Endothelial cell of umbilical vein (primary cell): ENCODE measurements around the gene MDM1. TPM values are rescaled to one million over a fixed set of nuclear protein-coding genes. Genes with fewer than 3 reads are reported as not detected.

Experiments used
- BruUV-seq: library from RNA; stranded (reverse); fragments of 400-500 nt; replicated peaks from 2 replicates; lab custom pipeline; 2021; lab: Mats Ljungman, UMichigan
- CTCF ChIA-PET: fragments of 300-600, 350-600 bp; sonication (Branson Sonifier 250); formaldehyde crosslinking; loops from one replicate; lab custom pipeline; 2021; ENCODE audit warnings: antibody characterized with exemption, inconsistent platforms; lab: Charles Lee
- POLR2A ChIA-PET: fragments of 300-600, 350-600 bp; sonication (Branson Sonifier 250); formaldehyde crosslinking; loops from one replicate; lab custom pipeline; 2021; ENCODE audit warnings: antibody characterized with exemption, inconsistent platforms; lab: Charles Lee
- DNase-seq: peaks from one replicate; pipeline ENCODE4 v3.0.0-alpha.2; 2011; ENCODE audit warnings: low read depth, low spot score
- FAIRE-seq: peaks from 2 replicates; lab custom pipeline; 2011; peaks lifted over from hg19 to GRCh38; lab: Jason Lieb, UNC
- H2AFZ ChIP-seq: 2 replicates; pipeline ENCODE4 v1.6.0; 2012; ENCODE audit warnings: low read depth, low read length, control low read depth, inconsistent platforms
- H3K27ac ChIP-seq: 2 replicates; pipeline ENCODE4 v1.5.1; 2011; ENCODE audit warnings: low read depth, mild to moderate bottlenecking, control low read depth, low read length, moderate library complexity; ENCODE audit not compliant: insufficient read depth
- H3K27me3 ChIP-seq, 2 experiments: 2 replicates each; pipeline versions ENCODE4 v1.6.0 to v1.6.1; 2011; ENCODE audit warnings: low read length in 2 of 2, mixed read lengths in 1 of 2; ENCODE audit not compliant: control insufficient read depth in 2 of 2, insufficient read depth in 2 of 2
- H3K36me3 ChIP-seq, 2 experiments: 2 replicates in 1 of 2; 3 replicates in 1 of 2; pipeline ENCODE4 v1.5.1; 2011; ENCODE audit warnings: low read length in 2 of 2, mild to moderate bottlenecking in 1 of 2, moderate library complexity in 1 of 2; ENCODE audit not compliant: control insufficient read depth in 2 of 2, insufficient read depth in 2 of 2; ENCODE audit errors: extremely low read depth in 1 of 2
- H3K4me1 ChIP-seq: 3 replicates; pipeline ENCODE4 v1.5.1; 2011; ENCODE audit warnings: mild to moderate bottlenecking, low read length; ENCODE audit not compliant: control insufficient read depth, insufficient read depth; ENCODE audit errors: extremely low read depth
- H3K4me2 ChIP-seq: 2 replicates; pipeline ENCODE4 v1.6.1; 2011; ENCODE audit warnings: low read length, control low read depth, mixed read lengths; ENCODE audit not compliant: insufficient read depth
- H3K4me3 ChIP-seq, 3 experiments: fragments of 200-600 bp in 1 of 3; sonication (generic), shearing (Covaris generic) in 1 of 3; replicated peaks in 1 of 3; 2 replicates each; pipeline ENCODE4 v1.5.1; 2011 to 2016; ENCODE audit warnings: control low read depth in 3 of 3, low read length in 3 of 3, mild to moderate bottlenecking in 2 of 3, inconsistent platforms in 1 of 3, low read depth in 1 of 3, moderate library complexity in 1 of 3; ENCODE audit not compliant: insufficient read depth in 1 of 3
- H3K79me2 ChIP-seq: 2 replicates; pipeline ENCODE4 v1.6.0; 2012; ENCODE audit warnings: low read length, inconsistent platforms; ENCODE audit not compliant: control insufficient read depth, insufficient read depth
- H3K9ac ChIP-seq: replicated peaks from 2 replicates; pipeline ENCODE3; 2011; ENCODE audit warnings: low read length, control low read depth; ENCODE audit not compliant: insufficient read depth; ENCODE audit errors: extremely low read depth
- H3K9me1 ChIP-seq: replicated peaks from 3 replicates; pipeline ENCODE4 v1.6.0; 2011; ENCODE audit warnings: mild to moderate bottlenecking, low read length; ENCODE audit not compliant: control insufficient read depth, insufficient read depth; ENCODE audit errors: extremely low read depth
- H3K9me3 ChIP-seq: replicated peaks from 2 replicates; pipeline ENCODE4 v1.5.1; 2012; ENCODE audit warnings: low read length, inconsistent platforms; ENCODE audit not compliant: control insufficient read depth, insufficient read depth
- H4K20me1 ChIP-seq: replicated peaks from 2 replicates; pipeline ENCODE3; 2011; ENCODE audit warnings: mild to moderate bottlenecking, low read length; ENCODE audit not compliant: control insufficient read depth, insufficient read depth; ENCODE audit errors: extremely low read depth
- CTCF ChIP-seq, 2 donors: IDR thresholded peaks; 1 replicate in 1 of 2; 2 replicates in 1 of 2; pipeline ENCODE4 v1.5.1; 2011; ENCODE audit warnings: low read length in 2 of 2, mild to moderate bottlenecking in 2 of 2, moderate library complexity in 2 of 2, control low read depth in 1 of 2, inconsistent platforms in 1 of 2, low read depth in 1 of 2; ENCODE audit not compliant: insufficient read depth in 1 of 2; ENCODE audit errors: extremely low read depth in 1 of 2
- EZH2 ChIP-seq: IDR thresholded peaks from 2 replicates; pipeline ENCODE4 v1.6.1; 2012; ENCODE audit warnings: borderline replicate concordance, low read depth, mild to moderate bottlenecking, moderate library complexity, low read length, inconsistent platforms; ENCODE audit not compliant: severe bottlenecking
- FOS ChIP-seq: IDR thresholded peaks from 2 replicates; pipeline ENCODE4 v1.6.1; 2011; ENCODE audit warnings: mild to moderate bottlenecking, low read length, moderate library complexity, borderline replicate concordance; ENCODE audit not compliant: insufficient read depth
- GATA2 ChIP-seq: IDR thresholded peaks from 2 replicates; pipeline ENCODE4 v1.7.0; 2011; ENCODE audit warnings: low read depth, mild to moderate bottlenecking, moderate library complexity, mixed read lengths, low read length; ENCODE audit not compliant: insufficient read length, insufficient read depth
- MYC ChIP-seq: IDR thresholded peaks from one replicate; pipeline ENCODE4 v1.6.1; 2011; ENCODE audit warnings: mild to moderate bottlenecking, low read depth, low read length
- POLR2A ChIP-seq: IDR thresholded peaks from 2 replicates; pipeline ENCODE4 v1.6.1; 2012; ENCODE audit warnings: low read depth, mild to moderate bottlenecking, control low read depth, low read length
- POLR2AphosphoS5 ChIP-seq: IDR thresholded peaks from 2 replicates; pipeline ENCODE4 v1.6.1; 2012; ENCODE audit warnings: low read depth, mild to moderate bottlenecking, control low read depth, low read length, moderate library complexity; ENCODE audit not compliant: insufficient read depth
- dilution Hi-C: fragments of 300-500 bp; cut with MboI; formaldehyde crosslinking; loops from one replicate; pipeline ENCODE4 v1.15.0; 2019; ENCODE audit warnings: low sequenced_read_pairs; ENCODE audit not compliant: extremely low pct_ligation_motif_present
- intact Hi-C: fragments of 100-400 bp; cut with micrococcal nuclease; formaldehyde crosslinking; loops from one replicate; pipeline ENCODE4 v1.10.0; 2022
- polyA plus RNA-seq, 4 experiments: library from polyadenylated mRNA; depleted of rRNA in 3 of 4; stranded (reverse) in 3 of 4; unstranded in 1 of 4; fragments of >200 nt; gene quantifications; 2 replicates each; pipeline versions ENCODE4 v1.2.1 to v1.2.3, GENCODE V29; 2011 to 2012; ENCODE audit warnings: missing spikeins in 1 of 4
- total RNA-seq: library from RNA; stranded (reverse); gene quantifications from 2 replicates; pipeline ENCODE4 v1.2.3, GENCODE V29; 2021

Gene MDM1
- total and polyA plus RNA-seq, 2 donors (not counting 3 experiments of a cell fraction or from before 2014, with no cell fraction given): 4.3 to 12.5 TPM

GRCh38 chr12:68331500-68331868, 678 bp downstream of the MDM1 start:
- peaks cover 4 to 14% of the 10 kb centered on the region in 2 experiments for H3K27me3 ChIP-seq
- peak overlapping the region; percentile 67 for H3K9ac ChIP-seq
- dilution Hi-C loops: no loop called here
- FAIRE-seq (peak; percentile 35), DNase-seq (no peak)
- no peak overlapping the region for H3K27ac ChIP-seq
- H3K9me1 ChIP-seq: no peaks in the 10 kb centered on the region
- H3K9me3 ChIP-seq: no peaks in the 10 kb centered on the region
- peak overlapping the region; percentile 97 for H2AFZ ChIP-seq
- no peak for TF ChIP-seq CTCF (IDR thresholded peaks at IDR 0.05; ENCODE audit: extremely low read depth in 1 of 2, insufficient read depth in 1 of 2, low read depth in 1 of 2, low read length in 2 of 2)
- TF ChIP-seq MYC: no peak
- no peak for TF ChIP-seq POLR2A
- no peak for TF ChIP-seq GATA2
- no TSS peak for BruUV-seq
- H3K4me1 ChIP-seq: peaks cover 13% of the 10 kb centered on the region
- H4K20me1 ChIP-seq: no peaks in the 10 kb centered on the region
- peaks cover 3% of the 10 kb centered on the region in 2 experiments for H3K36me3 ChIP-seq
- H3K4me2 ChIP-seq: peak overlapping the region; percentile 97
- peak overlapping the region; percentile 57 to 93 (median 87) for H3K4me3 ChIP-seq
- intact Hi-C loops: no loop called here
- H3K79me2 ChIP-seq: no peaks in the 10 kb centered on the region
- ChIA-PET POLR2A (interaction anchor here (1.2 kb wide), 1 partner anchor 34 kb away, joined by 3 read pairs; no protein-coding TSS in a partner anchor), CTCF (interaction anchor here (0.7 to 2.8 kb wide), 4 partner anchors 11 to 108 kb away, joined by 3 to 11 read pairs (median 6); no protein-coding TSS in a partner anchor)

GRCh38 chr12:68327896-68328295, 4.3 kb downstream of the MDM1 start:
- dilution Hi-C loops (no loop called here), intact Hi-C loops (no loop called here)
- ChIA-PET CTCF (interaction anchor here (3.6 kb wide), 1 partner anchor 10 kb away, joined by 20 read pairs; no protein-coding TSS in a partner anchor), POLR2A (no interaction called here)
- peaks cover 12% of the 10 kb centered on the region for H3K4me1 ChIP-seq
- no peaks in the 10 kb centered on the region for H4K20me1 ChIP-seq
- no peaks in the 10 kb centered on the region for H3K9me1 ChIP-seq
- no peaks in the 10 kb centered on the region for H3K9me3 ChIP-seq
- no peak for FAIRE-seq
- no peaks in the 10 kb centered on the region for H3K79me2 ChIP-seq
- H3K27ac ChIP-seq: no peak overlapping the region
- no peaks in the 10 kb centered on the region for H3K27me3 ChIP-seq
- TF ChIP-seq FOS: no peak
- no peak for TF ChIP-seq EZH2
- TF ChIP-seq MYC: no peak
- no peak for TF ChIP-seq POLR2AphosphoS5
- TF ChIP-seq POLR2A: no peak
- TF ChIP-seq GATA2: no peak
- no peak overlapping the region for H2AFZ ChIP-seq
- H3K9ac ChIP-seq: no peak overlapping the region
- no peak for DNase-seq
- BruUV-seq: no TSS peak
- no peak overlapping the region for H3K4me2 ChIP-seq
- H3K36me3 ChIP-seq: peaks cover 3% of the 10 kb centered on the region in 2 experiments
- no peak overlapping the region for H3K4me3 ChIP-seq
